Keratinocyte (primary cell): Measurements from ENCODE around the gene ACR. TPM values are rescaled to one million over a fixed set of nuclear protein-coding genes. Genes with fewer than 3 reads are reported as not detected.

Source experiments
- DNase-seq: peaks from one replicate; pipeline ENCODE4 v3.0.0-alpha.2; 2011; ENCODE audit warnings: low read depth, missing footprints, low spot score
- FAIRE-seq: peaks from 2 replicates; lab custom pipeline; 2011; peaks lifted over from hg19 to GRCh38; lab: Jason Lieb, UNC
- H2AFZ ChIP-seq: 2 replicates; pipeline ENCODE4 v1.6.0; 2012; ENCODE audit warnings: low read length, control low read depth, inconsistent platforms; ENCODE audit not compliant: control insufficient read depth
- H3K27ac ChIP-seq: 2 replicates; pipeline ENCODE4 v1.5.1; 2011; ENCODE audit warnings: low read length; ENCODE audit not compliant: control insufficient read depth, insufficient read depth
- H3K27me3 ChIP-seq: 3 replicates; pipeline ENCODE4 v1.6.0; 2011; ENCODE audit warnings: low read length; ENCODE audit not compliant: control insufficient read depth, insufficient read depth; ENCODE audit errors: extremely low read depth
- H3K36me3 ChIP-seq, 2 experiments: 2 replicates in 1 of 2; 3 replicates in 1 of 2; pipeline ENCODE4 v1.5.1; 2011; ENCODE audit warnings: low read length in 2 of 2, mild to moderate bottlenecking in 1 of 2; ENCODE audit not compliant: control insufficient read depth in 2 of 2, insufficient read depth in 2 of 2; ENCODE audit errors: extremely low read depth in 1 of 2
- H3K4me1 ChIP-seq: 3 replicates; pipeline ENCODE4 v1.5.1; 2011; ENCODE audit warnings: low read length; ENCODE audit not compliant: control insufficient read depth, insufficient read depth; ENCODE audit errors: extremely low read depth
- H3K4me2 ChIP-seq: 3 replicates; pipeline ENCODE4 v1.6.0; 2011; ENCODE audit warnings: low read depth, low read length; ENCODE audit not compliant: control insufficient read depth, insufficient read depth; ENCODE audit errors: extremely low read depth
- H3K4me3 ChIP-seq, 3 experiments: fragments of 200-600 bp in 1 of 3; sonication (generic) in 1 of 3; 2 replicates in 2 of 3; 3 replicates in 1 of 3; pipeline ENCODE4 v1.5.1; 2011 to 2016; ENCODE audit warnings: low read length in 3 of 3, mild to moderate bottlenecking in 3 of 3, control low read depth in 2 of 3, inconsistent platforms in 1 of 3, low read depth in 1 of 3, mixed read lengths in 1 of 3, mixed run types in 1 of 3, moderate library complexity in 1 of 3; ENCODE audit not compliant: control insufficient read depth in 2 of 3, insufficient read depth in 2 of 3; ENCODE audit errors: extremely low read depth in 1 of 3
- H3K79me2 ChIP-seq: 2 replicates; pipeline ENCODE4 v1.6.0; 2012; ENCODE audit warnings: low read length; ENCODE audit not compliant: control insufficient read depth, insufficient read depth
- H3K9ac ChIP-seq: 3 replicates; pipeline ENCODE4 v1.6.0; 2011; ENCODE audit warnings: low read length; ENCODE audit not compliant: control insufficient read depth, insufficient read depth; ENCODE audit errors: extremely low read depth
- H3K9me1 ChIP-seq: 3 replicates; pipeline ENCODE4 v1.6.0; 2011; ENCODE audit warnings: low read length; ENCODE audit not compliant: control insufficient read depth, insufficient read depth; ENCODE audit errors: extremely low read depth
- H3K9me3 ChIP-seq: 2 replicates; pipeline ENCODE4 v1.5.1; 2012; ENCODE audit warnings: low read depth, low read length; ENCODE audit not compliant: control insufficient read depth
- H4K20me1 ChIP-seq: 3 replicates; pipeline ENCODE4 v1.6.0; 2011; ENCODE audit warnings: low read length; ENCODE audit not compliant: control insufficient read depth, insufficient read depth; ENCODE audit errors: extremely low read depth
- EZH2 ChIP-seq: IDR thresholded peaks from one replicate; pipeline ENCODE4 v1.6.1; 2012; ENCODE audit warnings: inconsistent platforms, mild to moderate bottlenecking, low read length, moderate library complexity
- dilution Hi-C: fragments of 300-500 bp; cut with MboI; formaldehyde crosslinking; loops from one replicate; pipeline ENCODE4 v1.7.0; 2020; ENCODE audit warnings: low sequenced_read_pairs; ENCODE audit not compliant: extremely low pct_ligation_motif_present
- polyA plus RNA-seq, 5 experiments: library from polyadenylated mRNA; depleted of rRNA in 3 of 5; stranded (reverse) in 3 of 5; stranded (forward) in 1 of 5; unstranded in 1 of 5; fragments of >200 nt; gene quantifications; 1 replicate in 1 of 5; 2 replicates in 3 of 5; 3 replicates in 1 of 5; pipeline versions ENCODE4 v1.2.1 to v1.2.3, GENCODE V29; 2011 to 2012; ENCODE audit warnings: missing spikeins in 2 of 5, low read depth in 1 of 5, low replicate concordance in 1 of 5
- TF ChIP-seq, protein P1 (sequence below), 3 experiments: IDR thresholded peaks in 1 of 3; conservative IDR thresholded peaks in 1 of 3; optimal IDR thresholded peaks in 1 of 3; 2 replicates in 2 of 3; 3 replicates in 1 of 3; pipeline versions ENCODE3 to v1.5.1; 2011; ENCODE audit warnings: low read length in 3 of 3, mild to moderate bottlenecking in 3 of 3, moderate library complexity in 2 of 3, control low read depth in 1 of 3, inconsistent platforms in 1 of 3; ENCODE audit not compliant: insufficient read depth in 2 of 3; ENCODE audit errors: extremely low read depth in 1 of 3

Gene ACR
- polyA plus RNA-seq, 1 donor (not counting 4 experiments of a cell fraction or from before 2014, with no cell fraction given), result not detected

DNA sequence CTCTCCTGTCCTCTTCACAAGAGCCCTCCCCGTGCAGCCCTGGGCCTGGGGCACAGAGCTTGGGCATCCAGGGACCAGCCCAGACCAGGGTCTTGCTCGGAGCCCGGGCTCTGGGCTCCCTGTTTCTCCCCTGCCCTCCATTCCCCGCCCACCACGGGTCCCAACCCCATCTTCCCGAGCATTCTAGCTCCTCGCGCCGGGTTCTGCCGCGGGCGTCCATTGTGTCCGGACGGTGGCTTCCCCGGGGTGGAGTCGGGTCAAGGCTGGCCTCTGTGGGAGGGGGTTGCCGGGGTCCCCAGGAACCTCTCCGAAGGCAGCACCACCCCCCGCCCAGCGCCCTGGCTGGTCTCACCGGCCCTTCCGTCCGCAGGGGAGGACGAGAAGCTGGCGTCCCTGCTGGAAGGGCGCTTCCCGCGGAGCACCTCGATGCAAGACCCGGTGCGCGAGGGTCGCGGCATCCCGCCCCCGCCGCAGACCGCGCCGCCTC is 18.1 kb upstream of the ACR start:
- H3K27me3 ChIP-seq, result peaks cover 22% of the 10 kb centered on the region
- H3K4me1 ChIP-seq, result no peaks in the 10 kb centered on the region
- no peak overlapping the region for H2AFZ ChIP-seq
- TF ChIP-seq, protein P1, sequence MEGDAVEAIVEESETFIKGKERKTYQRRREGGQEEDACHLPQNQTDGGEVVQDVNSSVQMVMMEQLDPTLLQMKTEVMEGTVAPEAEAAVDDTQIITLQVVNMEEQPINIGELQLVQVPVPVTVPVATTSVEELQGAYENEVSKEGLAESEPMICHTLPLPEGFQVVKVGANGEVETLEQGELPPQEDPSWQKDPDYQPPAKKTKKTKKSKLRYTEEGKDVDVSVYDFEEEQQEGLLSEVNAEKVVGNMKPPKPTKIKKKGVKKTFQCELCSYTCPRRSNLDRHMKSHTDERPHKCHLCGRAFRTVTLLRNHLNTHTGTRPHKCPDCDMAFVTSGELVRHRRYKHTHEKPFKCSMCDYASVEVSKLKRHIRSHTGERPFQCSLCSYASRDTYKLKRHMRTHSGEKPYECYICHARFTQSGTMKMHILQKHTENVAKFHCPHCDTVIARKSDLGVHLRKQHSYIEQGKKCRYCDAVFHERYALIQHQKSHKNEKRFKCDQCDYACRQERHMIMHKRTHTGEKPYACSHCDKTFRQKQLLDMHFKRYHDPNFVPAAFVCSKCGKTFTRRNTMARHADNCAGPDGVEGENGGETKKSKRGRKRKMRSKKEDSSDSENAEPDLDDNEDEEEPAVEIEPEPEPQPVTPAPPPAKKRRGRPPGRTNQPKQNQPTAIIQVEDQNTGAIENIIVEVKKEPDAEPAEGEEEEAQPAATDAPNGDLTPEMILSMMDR (optimal IDR thresholded peaks at IDR 0.05 in 1 of 3, IDR thresholded peaks at IDR 0.05 in 1 of 3, conservative IDR thresholded peaks at IDR 0.05 in 1 of 3; ENCODE audit: extremely low read depth in 1 of 3, insufficient read depth in 2 of 3, low read length in 3 of 3), result no peak
- no peak for TF ChIP-seq EZH2
- H3K9me1 ChIP-seq, result no peaks in the 10 kb centered on the region
- H3K9me3 ChIP-seq, result no peaks in the 10 kb centered on the region
- peaks cover 0 to 2% of the 10 kb centered on the region in 2 experiments for H3K36me3 ChIP-seq
- dilution Hi-C loops, result no loop called here
- no peak overlapping the region for H3K9ac ChIP-seq
- DNase-seq (no peak), FAIRE-seq (no peak)
- H3K4me2 ChIP-seq, result no peak overlapping the region
- no peak overlapping the region for H3K27ac ChIP-seq
- no peak overlapping the region for H3K4me3 ChIP-seq
- H4K20me1 ChIP-seq, result no peaks in the 10 kb centered on the region
- no peaks in the 10 kb centered on the region for H3K79me2 ChIP-seq

DNA sequence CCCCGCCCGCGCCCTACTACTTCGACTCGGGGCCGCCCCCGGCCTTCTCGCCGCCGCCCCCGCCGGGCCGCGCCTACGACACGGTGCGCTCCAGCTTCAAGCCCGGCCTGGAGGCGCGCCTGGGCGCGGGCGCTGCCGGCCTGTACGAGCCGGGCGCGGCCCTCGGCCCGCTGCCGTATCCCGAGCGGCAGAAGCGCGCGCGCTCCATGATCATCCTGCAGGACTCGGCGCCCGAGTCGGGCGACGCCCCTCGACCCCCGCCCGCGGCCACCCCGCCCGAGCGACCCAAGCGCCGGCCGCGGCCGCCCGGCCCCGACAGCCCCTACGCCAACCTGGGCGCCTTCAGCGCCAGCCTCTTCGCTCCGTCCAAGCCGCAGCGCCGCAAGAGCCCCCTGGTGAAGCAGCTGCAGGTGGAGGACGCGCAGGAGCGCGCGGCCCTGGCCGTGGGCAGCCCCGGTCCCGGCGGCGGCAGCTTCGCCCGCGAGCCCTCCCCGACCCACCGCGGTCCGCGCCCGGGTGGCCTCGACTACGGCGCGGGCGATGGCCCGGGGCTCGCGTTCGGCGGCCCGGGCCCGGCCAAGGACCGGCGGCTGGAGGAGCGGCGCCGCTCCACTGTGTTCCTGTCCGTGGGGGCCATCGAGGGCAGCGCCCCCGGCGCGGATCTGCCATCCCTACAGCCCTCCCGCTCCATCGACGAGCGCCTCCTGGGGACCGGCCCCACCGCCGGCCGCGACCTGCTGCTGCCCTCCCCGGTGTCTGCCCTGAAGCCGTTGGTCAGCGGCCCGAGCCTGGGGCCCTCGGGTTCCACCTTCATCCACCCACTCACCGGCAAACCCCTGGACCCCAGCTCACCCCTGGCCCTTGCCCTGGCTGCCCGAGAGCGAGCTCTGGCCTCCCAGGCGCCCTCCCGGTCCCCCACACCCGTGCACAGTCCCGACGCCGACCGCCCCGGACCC is 17.4 kb upstream of the ACR start:
- Histone ChIP-seq H3K27ac (no peak overlapping the region), H3K9ac (no peak overlapping the region), H3K4me3 (no peak overlapping the region), H3K4me2 (no peak overlapping the region), H3K4me1 (no peaks in the 10 kb centered on the region), H2AFZ (no peak overlapping the region), H3K9me3 (no peaks in the 10 kb centered on the region), H3K9me1 (no peaks in the 10 kb centered on the region), H3K36me3 (no peaks in the 10 kb centered on the region), H3K27me3 (peaks cover 22% of the 10 kb centered on the region), H4K20me1 (no peaks in the 10 kb centered on the region), H3K79me2 (no peaks in the 10 kb centered on the region)
- DNase-seq (no peak), FAIRE-seq (no peak)
- dilution Hi-C loops, result no loop called here
- TF ChIP-seq, protein P1 (optimal IDR thresholded peaks at IDR 0.05 in 1 of 3, IDR thresholded peaks at IDR 0.05 in 1 of 3, conservative IDR thresholded peaks at IDR 0.05 in 1 of 3; ENCODE audit: extremely low read depth in 1 of 3, insufficient read depth in 2 of 3, low read length in 3 of 3), result no peak
- peak; percentile 78 for TF ChIP-seq EZH2
